ENCODE data around the gene NIPA2.

The NIPA2 gene

GRCh38 chr15:22873841-22874240 is 35.4 kb downstream of the NIPA2 start:
- H3K9me3 ChIP-seq (ENCODE audit: insufficient read depth, low read length): no peaks in the 10 kb centered on the region
- H3K4me1 ChIP-seq (ENCODE audit: low read length): no peaks in the 10 kb centered on the region
- no peaks in the 10 kb centered on the region for H3K79me2 ChIP-seq (ENCODE audit: low read length)
- H3K4me3 ChIP-seq (ENCODE audit: low read length): no peak overlapping the region
- no peaks in the 10 kb centered on the region for H3K27me3 ChIP-seq (ENCODE audit: low read depth, low read length)
- H2AFZ ChIP-seq (ENCODE audit: low read depth, low read length): no peak overlapping the region
- H3K36me3 ChIP-seq (replicated peaks; ENCODE audit: low read depth, low read length): peaks cover 30% of the 10 kb centered on the region
- no peak overlapping the region for H3K27ac ChIP-seq (ENCODE audit: low read length)
- no peak overlapping the region for H3K9ac ChIP-seq (ENCODE audit: low read length)
- TF ChIP-seq CTCF (IDR thresholded peaks at IDR 0.05; ENCODE audit: low read depth, low read length) (no peak), EZH2phosphoT487 (IDR thresholded peaks at IDR 0.05; ENCODE audit: low read depth) (no peak)
- H4K20me1 ChIP-seq (ENCODE audit: insufficient read depth, low read length): peaks cover 5% of the 10 kb centered on the region; the same call in 1 of the 2 replicates
- no peak overlapping the region for H3K4me2 ChIP-seq (ENCODE audit: low read length)

DNA sequence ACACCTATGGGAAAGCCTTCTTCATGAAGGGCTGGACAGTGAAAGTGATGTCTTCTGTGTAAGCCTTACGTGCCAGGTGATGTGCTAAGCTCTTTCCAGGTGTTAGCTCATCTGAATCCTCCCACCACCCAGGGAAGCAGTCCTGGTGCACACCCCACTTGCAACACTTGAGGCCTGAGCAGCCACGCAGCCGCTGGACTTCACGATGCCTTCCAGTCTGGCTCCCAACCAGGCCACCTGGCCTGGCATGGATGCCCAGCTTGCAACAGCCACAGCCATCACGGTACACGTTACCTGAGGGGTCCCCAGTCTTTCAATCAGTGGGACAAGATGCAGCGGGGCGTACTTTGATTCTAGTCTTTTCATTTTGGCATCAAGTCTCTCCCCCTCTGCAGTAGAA is 35.8 kb downstream of the NIPA2 start:
- Histone ChIP-seq H3K4me2 (ENCODE audit: low read length) (no peak overlapping the region), H3K27ac (ENCODE audit: low read length) (no peak overlapping the region), H2AFZ (ENCODE audit: low read depth, low read length) (no peak overlapping the region), H3K4me3 (ENCODE audit: low read length) (no peak overlapping the region), H3K9ac (ENCODE audit: low read length) (no peak overlapping the region), H3K4me1 (ENCODE audit: low read length) (no peaks in the 10 kb centered on the region), H3K79me2 (ENCODE audit: low read length) (no peaks in the 10 kb centered on the region), H3K27me3 (ENCODE audit: low read depth, low read length) (no peaks in the 10 kb centered on the region), H3K9me3 (ENCODE audit: insufficient read depth, low read length) (no peaks in the 10 kb centered on the region), H3K36me3 (replicated peaks; ENCODE audit: low read depth, low read length) (peaks cover 27% of the 10 kb centered on the region), H4K20me1 (ENCODE audit: insufficient read depth, low read length) (peaks cover 5% of the 10 kb centered on the region; the same call in 1 of the 2 replicates)
- TF ChIP-seq EZH2phosphoT487 (IDR thresholded peaks at IDR 0.05; ENCODE audit: low read depth) (no peak), CTCF (IDR thresholded peaks at IDR 0.05; ENCODE audit: low read depth, low read length) (no peak)

DNA sequence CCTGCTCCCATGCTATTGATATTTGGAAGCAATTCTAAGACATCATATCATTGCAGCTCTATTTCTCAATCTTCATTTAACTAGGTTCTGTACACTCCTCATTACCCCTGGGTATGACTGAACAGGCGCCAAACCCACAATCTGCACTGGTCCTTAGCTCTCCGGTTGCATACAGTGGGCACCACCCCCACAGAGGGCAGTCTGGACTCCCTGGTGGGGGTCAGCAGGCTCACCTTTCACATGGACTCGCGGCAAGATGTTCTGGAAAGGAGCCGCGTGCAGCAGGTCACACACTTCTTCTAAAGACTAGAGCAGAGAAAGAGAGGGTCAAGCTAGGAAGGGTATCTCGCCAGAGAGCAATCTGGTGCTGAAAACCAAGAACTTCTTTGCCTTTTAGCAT is 36.5 kb downstream of the NIPA2 start:
- Histone ChIP-seq H3K36me3 (replicated peaks; ENCODE audit: low read depth, low read length) (peaks cover 20% of the 10 kb centered on the region), H3K4me2 (ENCODE audit: low read length) (no peak overlapping the region), H4K20me1 (ENCODE audit: insufficient read depth, low read length) (peaks cover 5% of the 10 kb centered on the region; the same call in 1 of the 2 replicates), H3K9me3 (ENCODE audit: insufficient read depth, low read length) (no peaks in the 10 kb centered on the region), H3K9ac (ENCODE audit: low read length) (no peak overlapping the region), H2AFZ (ENCODE audit: low read depth, low read length) (no peak overlapping the region), H3K27ac (ENCODE audit: low read length) (no peak overlapping the region), H3K27me3 (ENCODE audit: low read depth, low read length) (no peaks in the 10 kb centered on the region), H3K4me3 (ENCODE audit: low read length) (no peak overlapping the region), H3K4me1 (ENCODE audit: low read length) (no peaks in the 10 kb centered on the region), H3K79me2 (ENCODE audit: low read length) (no peaks in the 10 kb centered on the region)
- TF ChIP-seq EZH2phosphoT487 (IDR thresholded peaks at IDR 0.05; ENCODE audit: low read depth) (no peak), CTCF (IDR thresholded peaks at IDR 0.05; ENCODE audit: low read depth, low read length) (no peak)

DNA sequence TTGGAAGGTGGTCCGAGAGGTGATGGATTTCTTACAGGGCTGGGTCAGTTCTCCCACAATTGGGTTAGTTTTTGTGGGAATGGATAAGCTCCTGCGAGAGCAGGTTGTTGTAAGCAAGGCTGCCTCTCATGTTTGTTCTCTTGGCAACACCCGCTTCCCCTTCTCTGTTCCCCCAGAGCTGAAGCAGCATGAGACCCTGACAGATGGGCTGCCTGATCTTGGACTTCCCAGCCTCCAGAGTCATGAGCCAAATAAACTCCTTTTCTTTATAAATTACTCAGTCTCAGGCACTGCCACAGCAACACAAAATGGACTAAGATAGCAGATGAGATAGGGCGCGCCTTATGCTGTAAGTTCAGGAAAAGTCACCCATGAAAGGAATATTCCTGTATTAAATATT is 38.7 kb downstream of the NIPA2 start:
- TF ChIP-seq EZH2phosphoT487 (IDR thresholded peaks at IDR 0.05; ENCODE audit: low read depth): no peak
- TF ChIP-seq CTCF (IDR thresholded peaks at IDR 0.05; ENCODE audit: low read depth, low read length): no peak
- no peak overlapping the region for H2AFZ ChIP-seq (ENCODE audit: low read depth, low read length)
- no peaks in the 10 kb centered on the region for H3K27me3 ChIP-seq (ENCODE audit: low read depth, low read length)
- 0 out of 2 replicates have a peak, but pooled peaks cover 5% of the 10 kb centered on the region for H4K20me1 ChIP-seq (ENCODE audit: insufficient read depth, low read length)
- H3K9me3 ChIP-seq (ENCODE audit: insufficient read depth, low read length): no peaks in the 10 kb centered on the region
- H3K4me2 ChIP-seq (ENCODE audit: low read length): no peak overlapping the region
- peaks cover 3% of the 10 kb centered on the region for H3K36me3 ChIP-seq (replicated peaks; ENCODE audit: low read depth, low read length)
- no peak overlapping the region for H3K9ac ChIP-seq (ENCODE audit: low read length)
- no peak overlapping the region for H3K4me3 ChIP-seq (ENCODE audit: low read length)
- no peaks in the 10 kb centered on the region for H3K4me1 ChIP-seq (ENCODE audit: low read length)
- no peak overlapping the region for H3K27ac ChIP-seq (ENCODE audit: low read length)
- no peaks in the 10 kb centered on the region for H3K79me2 ChIP-seq (ENCODE audit: low read length)

Data from OCI-LY3 (cell line).